Transverse colon (tissue), 4 donors: ENCODE measurements around the gene ARHGEF37.

Source experiments
- CTCF ChIP-seq, 5 experiments: fragments of 200-600 bp in 3 of 5; fragments of 450-650 bp in 2 of 5; sonication (generic) in 3 of 5; IDR thresholded peaks; 1 replicate in 2 of 5; 2 replicates in 3 of 5; pipeline ENCODE4 v1.5.1; 2016 to 2017; ENCODE audit warnings: antibody characterized with exemption in 5 of 5, inconsistent platforms in 3 of 5, mild to moderate bottlenecking in 2 of 5, moderate library complexity in 1 of 5
- POLR2A ChIP-seq: fragments of 450-650 bp; IDR thresholded peaks from one replicate; pipeline ENCODE4 v1.6.1; 2016; ENCODE audit warnings: antibody characterized with exemption, mild to moderate bottlenecking, moderate library complexity
- POLR2AphosphoS5 ChIP-seq, 3 donors: sonication (generic); formaldehyde crosslinking; IDR thresholded peaks; one replicate each; pipeline ENCODE4 v1.6.1; 2016; ENCODE audit warnings: antibody characterized with exemption in 3 of 3

GRCh38 chr5:149588936-149589335 is 7.6 kb downstream of the ARHGEF37 start:
- no peak for TF ChIP-seq CTCF (IDR thresholded peaks at IDR 0.05)
- no peak for TF ChIP-seq POLR2A
- no peak for TF ChIP-seq POLR2AphosphoS5 (IDR thresholded peaks at IDR 0.05)
